SKM-1 treated with dmso at 0.1 percent for 144 hours (cell line): Measurements from ENCODE around the gene CBFB.

Experiments used
- DNase-seq: peaks from one replicate; lab custom pipeline; 2025; ENCODE audit not compliant: unreplicated experiment; lab: John Stamatoyannopoulos, UW

CBFB gene

DNA sequence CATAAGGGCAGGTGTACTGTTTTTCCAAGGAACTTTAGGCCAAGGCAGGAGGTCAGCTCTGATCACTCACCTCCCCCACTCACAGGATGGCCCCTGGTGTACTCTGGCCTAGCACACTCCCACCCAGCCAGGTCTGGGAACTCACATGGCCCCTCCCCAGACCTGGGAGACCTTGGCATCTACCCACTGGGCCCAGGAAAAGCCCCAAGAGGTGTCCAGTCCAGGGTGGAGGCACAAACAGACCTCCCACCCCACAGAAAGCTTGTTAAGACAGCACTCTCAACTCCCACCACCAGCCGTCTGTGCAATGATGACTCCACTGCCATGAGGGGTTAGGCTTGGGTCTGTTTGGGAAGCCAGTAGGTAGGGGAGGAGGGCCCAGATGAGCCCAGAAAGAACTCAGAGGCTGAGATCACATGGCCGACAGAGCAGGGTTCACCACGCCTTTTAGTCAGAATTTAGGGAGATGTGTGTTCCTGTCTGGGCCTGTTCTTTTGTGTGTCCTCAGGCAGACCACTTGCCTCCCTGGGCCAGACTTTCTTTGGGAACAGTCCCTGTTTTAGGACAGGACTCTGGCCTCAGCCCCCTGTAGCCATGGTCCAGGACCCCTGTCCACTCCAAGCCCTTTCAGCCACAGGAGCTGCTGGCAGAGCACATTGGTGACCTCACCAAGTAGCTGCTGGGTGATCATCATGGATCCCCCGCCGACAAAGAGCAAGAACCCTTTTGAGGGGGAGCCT lies 12.1 kb upstream of the CBFB start:
- DNase-seq: no peak

DNA sequence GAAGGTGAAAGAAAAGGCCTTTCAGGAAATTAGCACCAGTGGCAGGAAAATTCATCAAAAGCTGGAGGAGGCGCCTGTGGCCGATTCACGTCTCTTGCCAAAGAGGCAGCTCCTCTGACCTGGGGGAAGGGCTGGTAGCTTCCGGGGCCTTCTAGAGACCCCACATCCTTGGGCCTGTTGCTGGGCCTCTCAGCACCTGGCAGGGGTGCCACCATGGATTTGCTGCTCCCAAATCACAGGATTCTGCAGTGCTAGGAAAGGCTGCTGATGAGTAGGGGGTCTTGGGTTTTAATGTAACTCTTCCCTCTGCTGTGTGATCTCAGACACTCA lies 11.6 kb upstream of the CBFB start:
- DNase-seq: no peak

DNA sequence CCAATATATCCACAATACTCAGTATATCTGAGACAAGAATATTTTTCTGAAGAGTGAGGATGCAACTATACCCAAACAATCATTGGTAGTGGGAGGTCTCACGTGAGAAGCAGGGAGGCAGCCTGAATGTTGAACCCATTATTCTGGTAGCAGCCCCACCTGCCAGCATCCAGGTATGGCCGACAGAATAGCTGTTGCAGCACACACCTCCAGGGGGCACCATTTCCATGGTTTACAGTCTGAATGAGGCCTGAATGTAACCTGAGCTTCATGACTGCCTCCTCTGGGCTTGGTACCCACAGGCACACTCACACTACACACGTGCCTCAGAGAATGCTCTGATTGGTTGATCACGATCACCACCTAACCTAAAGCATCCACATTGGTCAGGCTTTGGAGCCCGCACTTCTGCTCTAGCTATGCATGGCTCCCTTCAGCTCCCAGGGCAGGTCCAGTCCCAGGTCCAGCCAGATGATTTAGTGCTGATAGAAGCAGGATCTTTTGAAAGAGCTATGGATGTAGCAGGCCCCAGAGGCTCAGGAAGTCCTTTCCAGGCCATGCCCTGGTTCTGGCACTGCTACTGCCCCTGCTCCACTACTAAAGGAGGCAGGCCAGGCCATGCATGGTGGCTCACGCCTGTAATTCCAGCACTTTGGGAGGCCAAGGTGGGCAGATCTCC lies 11.0 kb upstream of the CBFB start:
- DNase-seq: peak; percentile 84

DNA sequence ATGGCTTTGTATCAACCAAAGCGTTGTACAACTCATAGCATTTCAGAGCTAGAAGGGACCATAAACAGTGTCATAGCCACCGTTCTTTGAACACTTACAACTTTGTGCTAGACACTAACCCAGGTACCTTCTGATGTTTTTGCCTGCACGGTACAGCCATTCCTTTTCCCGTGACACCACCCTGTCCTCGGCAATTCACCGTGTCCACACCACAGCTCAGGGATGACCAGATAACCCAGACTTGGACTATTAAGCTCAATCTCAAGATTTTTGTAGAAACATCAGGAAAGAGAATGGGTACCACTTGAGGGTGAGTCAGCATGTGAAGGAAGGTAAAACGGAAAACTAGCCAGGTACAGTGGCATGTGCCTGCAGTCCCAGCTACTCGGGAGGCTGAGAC lies 9.8 kb upstream of the CBFB start:
- no peak for DNase-seq

DNA sequence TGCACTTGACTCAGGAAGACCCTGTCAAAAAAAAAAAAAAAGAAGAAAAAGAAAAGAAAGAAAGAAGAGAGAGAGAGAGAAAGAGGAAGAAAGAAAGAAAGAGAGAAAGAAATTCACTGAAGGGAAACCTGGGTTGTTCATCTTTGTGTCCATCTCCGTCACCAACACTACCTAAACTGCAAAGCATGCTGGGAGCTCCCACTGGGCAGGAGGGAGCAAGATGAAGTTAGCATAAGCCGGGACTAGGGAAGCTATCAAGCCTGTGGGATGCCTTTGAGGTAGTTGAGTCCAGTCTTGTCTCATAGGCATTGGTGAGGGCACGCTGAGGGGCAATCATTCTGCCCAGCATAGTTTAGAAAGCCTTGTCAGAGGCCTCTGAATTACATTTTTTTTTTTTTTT lies 7.6 kb upstream of the CBFB start:
- DNase-seq: no peak

DNA sequence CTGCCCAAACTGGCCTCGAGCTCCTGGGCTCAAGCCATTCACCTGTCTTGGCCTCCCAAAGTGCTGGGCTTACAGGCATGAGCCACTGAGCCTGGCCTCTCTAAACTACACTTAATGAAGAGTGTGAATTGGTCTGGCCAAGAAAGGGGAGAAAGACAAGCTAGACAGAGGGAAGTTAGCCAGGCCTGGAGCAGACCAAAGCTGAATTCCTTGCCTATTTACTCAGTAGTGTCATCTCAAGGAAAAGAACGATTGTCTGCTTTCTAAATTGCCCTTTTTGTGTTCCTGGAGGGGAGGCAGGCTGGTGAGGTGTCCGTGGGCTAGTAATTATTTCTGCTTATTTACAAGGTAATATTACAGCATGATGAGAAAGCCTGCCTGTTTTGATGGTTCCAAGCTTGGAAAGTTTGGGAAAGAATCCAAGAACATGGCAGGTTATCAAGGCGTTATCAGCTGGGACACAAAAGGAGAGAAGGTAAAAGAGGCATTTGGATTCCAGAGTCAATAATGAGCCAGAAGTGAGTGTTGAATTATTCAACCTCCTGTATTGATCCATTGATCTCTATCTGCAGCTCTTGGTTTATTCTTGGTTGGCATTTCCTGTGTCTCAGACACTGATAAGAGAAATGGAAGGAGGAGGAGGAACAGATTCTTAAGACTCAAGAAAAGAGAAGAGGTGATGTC lies 6.3 kb upstream of the CBFB start:
- no peak for DNase-seq

DNA sequence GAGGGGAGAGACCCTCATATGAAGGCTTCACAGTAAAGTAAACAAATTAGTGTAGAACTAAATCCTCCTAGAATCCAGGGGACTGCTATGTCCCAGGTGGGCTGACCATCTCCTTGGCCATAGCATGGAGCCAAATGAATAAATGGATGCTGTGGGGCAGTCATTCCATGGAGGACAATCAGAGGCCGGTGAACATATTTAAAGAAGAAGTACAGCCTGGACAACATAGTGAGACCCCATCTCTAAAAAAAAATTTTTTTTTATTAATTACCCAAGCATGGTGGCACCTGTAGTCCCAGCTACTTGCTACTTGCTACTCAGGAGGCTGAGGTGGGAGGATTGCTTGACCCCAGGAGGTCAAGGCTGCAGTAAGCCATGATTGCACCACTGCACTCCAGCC lies 5.3 kb upstream of the CBFB start:
- DNase-seq: no peak

DNA sequence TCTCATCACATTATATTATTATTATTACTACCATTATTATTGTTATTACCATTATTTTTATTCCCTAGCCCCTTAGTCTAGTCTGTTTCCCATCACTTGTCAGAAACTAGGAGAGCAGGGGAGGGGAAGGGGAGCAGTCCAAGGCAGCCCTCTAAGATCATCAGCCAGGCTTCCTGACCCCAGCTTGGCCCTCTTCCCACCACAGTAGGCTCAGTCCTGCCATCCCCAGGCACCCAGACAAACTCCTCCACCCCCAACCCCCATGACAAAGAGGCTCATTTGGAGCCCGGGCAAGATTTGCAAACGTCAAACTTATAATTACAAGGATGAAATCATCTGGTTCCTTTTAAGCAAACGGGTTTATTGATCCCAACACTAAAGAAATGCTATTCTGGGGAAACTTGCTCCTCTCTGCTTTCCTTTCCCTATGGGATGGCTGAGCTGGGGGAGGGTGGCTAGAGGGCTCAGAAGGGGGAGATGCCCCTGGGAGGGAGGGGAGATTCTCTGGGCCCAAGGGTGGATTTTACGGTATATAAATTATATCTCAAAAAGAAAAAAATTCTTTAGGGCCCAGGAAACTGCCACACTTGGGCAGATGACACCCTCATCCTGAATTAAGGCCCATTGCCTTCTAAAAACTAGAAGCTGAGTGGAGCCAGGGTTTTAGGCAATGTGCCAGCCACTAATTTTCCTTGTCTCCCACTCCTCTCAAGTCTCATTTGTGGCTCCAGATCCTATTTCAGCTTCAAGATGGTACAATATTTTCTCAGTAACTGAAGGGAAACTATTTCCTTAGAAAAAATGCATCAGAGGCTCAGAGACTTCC lies 4.4 kb upstream of the CBFB start:
- no peak for DNase-seq

DNA sequence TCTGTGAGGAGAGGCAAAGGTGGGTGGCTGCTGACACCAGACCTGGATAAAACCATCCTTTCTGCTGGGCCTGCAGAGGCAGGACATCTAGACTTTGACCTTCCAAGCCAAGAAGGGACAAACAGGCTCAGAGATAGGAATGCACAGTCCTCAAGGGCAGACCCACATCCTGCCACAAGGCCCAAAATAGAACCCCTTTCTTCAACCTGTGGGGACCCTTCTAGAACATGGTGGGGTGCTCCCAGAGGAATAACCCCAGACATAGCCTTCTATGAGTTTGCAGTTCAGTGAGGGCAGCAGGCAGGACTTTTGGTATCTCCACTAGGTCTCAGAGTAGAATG lies 3.8 kb upstream of the CBFB start:
- no peak for DNase-seq

DNA sequence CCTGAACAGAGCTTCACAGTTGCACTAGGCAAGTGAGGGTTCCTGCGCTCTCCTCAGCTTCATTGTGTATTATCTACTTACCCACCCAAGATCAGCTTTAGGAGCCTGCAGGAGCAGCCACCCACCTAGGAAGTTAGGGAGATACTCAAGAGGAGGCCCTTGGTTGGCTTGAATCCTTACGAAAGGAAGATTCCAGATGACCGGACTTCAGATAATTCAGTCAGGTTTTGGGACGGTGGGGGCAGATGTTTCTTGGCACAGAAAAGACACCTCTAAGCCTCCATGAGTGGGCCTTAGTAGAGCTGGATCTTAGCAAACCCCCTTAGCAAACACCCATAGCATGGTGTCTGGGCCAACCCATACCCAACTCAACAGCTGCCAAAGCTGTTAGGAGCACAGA lies 2.4 kb upstream of the CBFB start:
- DNase-seq: no peak

DNA sequence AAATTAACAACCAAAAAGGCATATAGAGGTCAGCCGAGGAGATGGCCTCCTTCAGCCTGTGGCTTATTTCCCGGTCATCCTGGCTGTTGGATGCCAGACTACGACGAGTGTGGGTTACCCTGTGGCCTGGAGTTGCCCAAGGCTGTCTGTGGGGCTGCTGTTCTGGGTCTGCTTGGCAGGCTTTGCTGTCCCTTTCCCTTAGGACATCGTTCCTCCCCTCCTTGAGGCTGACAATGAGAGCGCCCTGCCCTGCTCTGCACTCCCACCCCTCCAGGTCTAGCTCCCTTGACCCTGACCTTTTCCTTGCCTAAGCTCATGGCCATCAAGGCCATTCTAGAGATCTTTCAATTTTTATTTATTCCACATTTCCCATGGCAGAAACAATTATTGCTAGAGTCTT lies 1.9 kb upstream of the CBFB start:
- DNase-seq: no peak

DNA sequence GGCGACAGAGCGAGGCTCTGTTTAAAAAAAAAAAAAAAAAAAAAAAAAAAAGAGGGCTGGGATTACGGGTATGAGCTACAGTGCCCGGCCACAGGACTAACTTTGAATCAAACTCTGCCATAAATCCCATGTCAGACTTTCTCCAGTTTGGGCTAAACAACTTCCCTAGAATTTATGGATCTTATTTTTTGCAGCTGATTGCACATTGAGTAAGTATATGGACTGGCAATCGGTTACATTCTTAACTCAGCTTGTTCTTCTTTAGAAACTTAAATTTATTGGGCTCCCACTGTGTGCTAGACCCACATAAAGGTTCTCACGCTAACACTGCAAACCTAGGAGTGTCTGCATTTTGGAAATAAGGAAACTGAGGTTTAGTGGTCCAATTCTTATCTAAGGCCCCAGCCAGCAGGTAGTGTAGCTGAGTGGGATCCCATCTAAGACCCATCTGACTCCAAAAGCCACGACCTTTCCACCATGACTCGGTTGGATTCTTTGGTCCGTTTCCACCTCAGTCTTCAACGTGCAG lies 718 bp upstream of the CBFB start:
- peak; percentile 68 for DNase-seq

DNA sequence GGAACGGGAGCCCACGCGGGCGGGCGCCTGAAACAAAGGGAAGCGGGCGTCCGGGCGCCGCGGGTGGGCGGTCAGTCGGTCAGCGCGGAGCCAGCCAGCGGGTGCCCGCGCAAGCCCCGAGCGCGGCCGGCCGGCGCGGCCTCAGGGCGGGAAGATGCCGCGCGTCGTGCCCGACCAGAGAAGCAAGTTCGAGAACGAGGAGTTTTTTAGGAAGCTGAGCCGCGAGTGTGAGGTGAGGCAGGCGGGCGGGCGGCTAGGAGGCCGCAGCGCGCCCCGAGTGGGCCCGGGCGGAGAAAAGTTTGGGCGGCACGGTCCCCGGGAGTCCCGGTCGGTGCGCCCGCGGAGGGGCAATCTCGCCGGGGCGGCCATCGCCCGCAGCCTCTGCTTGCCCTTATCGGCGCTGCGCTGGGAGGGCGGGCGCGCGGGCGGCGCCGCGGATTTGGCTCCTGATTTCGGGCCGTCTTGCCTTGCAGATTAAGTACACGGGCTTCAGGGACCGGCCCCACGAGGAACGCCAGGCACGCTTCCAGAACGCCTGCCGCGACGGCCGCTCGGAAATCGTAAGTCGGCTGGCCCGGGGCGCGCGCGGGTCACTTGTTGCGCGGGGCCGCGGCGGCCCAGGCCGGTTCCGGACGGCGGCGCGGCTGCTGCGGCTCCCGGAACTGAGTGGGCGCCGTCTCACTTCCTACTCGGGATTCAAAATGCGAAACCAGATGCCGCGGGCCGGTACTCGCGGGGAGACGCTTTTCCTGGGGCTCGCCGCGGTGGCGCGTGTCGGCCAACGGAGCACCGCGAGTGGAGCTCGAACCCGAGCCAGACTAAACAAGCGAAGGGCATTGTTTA lies 526 bp downstream of the CBFB start:
- peak; percentile 15 for DNase-seq

DNA sequence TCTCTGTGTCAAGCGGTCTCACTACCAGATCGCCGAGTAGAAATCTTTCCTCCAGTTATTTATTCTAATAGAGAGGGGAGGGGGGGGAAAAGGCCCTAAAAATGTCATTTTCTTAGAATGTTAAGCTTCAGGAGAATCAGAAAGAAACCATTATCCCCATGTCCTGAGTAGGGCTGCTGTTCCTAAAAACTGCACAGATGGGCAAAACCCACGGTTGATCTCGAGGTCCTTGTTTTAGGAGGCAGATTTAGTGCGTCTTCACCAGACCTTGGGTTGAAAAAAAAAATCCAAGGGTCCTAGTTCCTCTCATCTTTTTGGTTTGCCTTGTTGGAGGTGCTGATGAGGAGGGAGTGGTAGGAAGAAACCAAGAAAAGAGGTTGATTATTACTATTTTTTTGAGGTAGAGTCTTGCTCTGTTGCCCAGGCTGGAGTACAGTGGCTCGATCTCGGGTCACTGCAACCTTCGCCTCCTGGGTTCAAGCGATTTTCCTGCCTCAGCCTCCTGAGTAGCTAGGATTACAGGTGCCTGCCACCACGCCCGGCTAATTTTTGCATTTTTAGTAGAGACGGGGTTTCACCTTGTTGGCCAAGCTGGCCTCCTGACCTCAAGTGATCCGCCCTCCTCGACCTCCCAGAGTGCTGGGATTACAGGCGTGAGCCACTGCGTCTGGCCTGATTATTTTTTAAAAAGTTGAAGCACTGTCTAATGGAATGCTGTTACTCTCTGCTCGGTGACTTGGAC lies 1.4 kb downstream of the CBFB start:
- DNase-seq: no peak

DNA sequence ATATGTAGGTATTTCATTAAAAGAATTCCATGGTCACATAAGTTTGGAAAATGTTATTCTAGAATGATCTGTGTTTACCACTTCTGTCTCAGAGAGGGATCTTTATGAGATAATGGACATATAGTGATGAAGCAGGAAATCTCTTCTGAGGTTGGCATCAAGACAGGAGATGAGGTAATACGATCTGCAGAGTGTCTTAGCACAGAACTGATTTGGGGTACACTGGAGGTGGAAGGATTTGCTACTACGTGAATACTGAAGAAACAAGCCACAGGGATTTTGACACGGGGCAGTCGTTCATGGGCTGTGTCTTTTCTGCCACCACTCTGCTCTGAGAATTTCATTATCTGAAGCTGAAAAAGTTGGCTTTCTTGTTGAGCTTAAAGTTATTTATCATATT lies 5.5 kb downstream of the CBFB start:
- no peak for DNase-seq

DNA sequence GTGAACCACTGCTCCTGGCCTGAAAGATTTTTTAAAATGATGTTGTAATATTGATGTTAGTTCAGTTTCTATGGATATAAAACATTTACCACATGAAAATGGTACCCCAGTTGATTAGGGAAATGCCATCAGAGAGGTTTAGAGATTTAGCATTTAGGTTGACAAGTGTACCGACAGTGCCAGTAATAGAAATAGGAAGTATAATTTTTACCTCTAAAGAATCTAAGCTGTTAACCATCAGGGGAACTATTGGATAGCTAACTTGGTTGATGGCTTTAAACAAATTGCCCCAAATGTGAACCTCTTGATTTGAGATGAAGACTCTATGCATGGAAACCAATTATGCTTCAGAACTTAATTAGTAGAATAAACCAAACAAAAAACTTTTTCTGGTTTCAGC lies 6.4 kb downstream of the CBFB start:
- no peak for DNase-seq

DNA sequence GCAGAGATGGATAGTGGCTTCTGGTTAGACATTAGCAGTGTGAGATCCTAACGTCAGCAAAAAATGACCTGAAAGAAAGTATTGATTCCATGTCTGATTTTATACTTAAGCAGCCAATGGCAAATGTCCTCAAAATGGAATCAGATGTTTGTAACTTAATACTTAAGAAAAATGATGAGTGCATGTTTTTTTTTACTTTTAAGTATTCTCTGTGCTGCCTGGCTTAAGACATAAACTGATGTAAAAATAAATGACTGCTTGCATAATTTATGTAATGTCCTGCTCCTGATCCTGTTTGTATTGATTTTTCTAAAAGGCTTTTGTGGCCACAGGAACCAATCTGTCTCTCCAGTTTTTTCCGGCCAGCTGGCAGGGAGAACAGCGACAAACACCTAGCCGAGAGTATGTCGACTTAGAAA lies 7.4 kb downstream of the CBFB start:
- DNase-seq: no peak

DNA sequence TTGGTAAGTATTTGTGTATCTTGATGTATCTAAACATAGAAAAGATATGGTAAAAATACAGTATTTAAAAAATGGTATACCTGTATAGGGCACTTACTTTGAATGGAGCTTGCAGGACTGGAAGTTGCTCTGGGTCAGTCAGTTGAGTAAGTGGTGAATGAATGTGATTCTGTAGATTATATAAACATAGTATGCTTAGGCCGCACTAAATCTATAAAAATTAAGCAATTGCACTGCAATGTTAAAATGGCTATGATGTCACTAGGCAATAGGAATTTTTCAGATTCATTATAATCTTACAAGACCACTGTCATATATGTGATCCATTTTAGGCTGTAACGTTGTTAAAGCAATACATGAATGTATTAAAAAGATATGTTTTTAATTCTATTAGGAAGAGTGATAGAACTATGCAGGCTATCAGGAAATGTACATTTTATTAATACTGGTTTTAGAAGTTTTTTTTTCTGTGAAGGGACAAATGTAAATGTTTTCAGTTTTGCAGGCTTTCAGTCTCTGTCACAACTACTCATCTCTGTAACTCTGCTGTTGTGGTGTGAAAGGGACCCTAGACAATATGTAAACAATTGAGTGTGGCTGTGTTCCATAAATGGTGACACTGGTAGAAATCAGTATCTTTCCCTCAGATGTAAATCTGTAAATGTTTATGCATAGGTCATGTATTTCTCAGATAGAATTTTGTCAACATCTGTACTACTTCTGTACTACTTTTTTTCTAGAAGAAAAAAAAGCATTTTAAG lies 10.5 kb downstream of the CBFB start:
- no peak for DNase-seq

DNA sequence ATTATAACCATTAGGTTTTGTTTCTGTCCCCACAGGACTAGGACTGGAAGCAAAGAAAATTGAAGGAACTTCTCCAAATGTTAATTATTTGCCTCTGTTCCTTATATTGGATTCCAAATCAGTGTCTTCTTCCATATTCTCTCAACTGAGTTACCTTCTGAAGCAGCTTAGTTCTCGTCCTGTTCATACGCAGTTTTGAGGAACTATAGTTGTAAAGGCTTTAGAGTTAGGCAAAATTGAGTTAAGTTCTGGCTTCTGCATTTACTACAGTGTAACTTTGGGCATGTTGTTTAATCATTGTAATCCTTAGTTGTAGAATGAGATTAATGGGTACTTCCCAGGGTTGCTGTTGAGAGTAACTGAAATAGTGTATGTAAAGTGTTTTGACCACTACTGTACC lies 11.2 kb downstream of the CBFB start:
- no peak for DNase-seq
